Mucosa of rectum (tissue), 2 donors: Measurements from ENCODE around the gene ITPKB.

Experiments used
- H3K27ac ChIP-seq, 2 donors: one replicate each; pipeline ENCODE4 v1.7.0; 2013; ENCODE audit warnings: inconsistent platforms in 2 of 2, low read depth in 2 of 2, low read length in 2 of 2
- H3K27me3 ChIP-seq, 2 donors: one replicate each; pipeline ENCODE4 v1.7.0; 2013; ENCODE audit warnings: low read length in 2 of 2; ENCODE audit not compliant: control insufficient read depth in 2 of 2, insufficient read depth in 2 of 2
- H3K36me3 ChIP-seq, 2 donors: one replicate each; pipeline ENCODE4 v1.7.0; 2013; ENCODE audit warnings: low read length in 2 of 2; ENCODE audit not compliant: control insufficient read depth in 2 of 2, insufficient read depth in 2 of 2
- H3K4me1 ChIP-seq, 2 donors: one replicate each; pipeline ENCODE4 v1.7.0; 2013; ENCODE audit warnings: low read length in 2 of 2, mild to moderate bottlenecking in 1 of 2; ENCODE audit not compliant: control insufficient read depth in 2 of 2, insufficient read depth in 2 of 2
- H3K4me3 ChIP-seq, 2 donors: one replicate each; pipeline ENCODE4 v1.7.0; 2013; ENCODE audit warnings: low read length in 2 of 2
- H3K9ac ChIP-seq, 2 donors: one replicate each; pipeline ENCODE4 v1.7.0; 2013; ENCODE audit warnings: low read length in 2 of 2, low read depth in 1 of 2, mild to moderate bottlenecking in 1 of 2
- H3K9me3 ChIP-seq, 2 donors: one replicate each; pipeline ENCODE4 v1.7.0; 2013; ENCODE audit warnings: low read length in 2 of 2; ENCODE audit not compliant: control insufficient read depth in 2 of 2
- donor health status: healthy.
- donor health status: Normal muscosa, but diverticular disease.

Gene ITPKB

GRCh38 chr1:226732856-226733291 is 6.2 kb downstream of the ITPKB start:
- Histone ChIP-seq H3K9me3 (no peaks in the 10 kb centered on the region), H3K36me3 (peaks cover 7 to 10% of the 10 kb centered on the region in 2 donors), H3K27me3 (no peaks in the 10 kb centered on the region), H3K27ac (no peak overlapping the region), H3K4me3 (peak overlapping the region in 1 of 2 donors; percentile 92), H3K4me1 (peaks cover 6% of the 10 kb centered on the region in 2 donors), H3K9ac (no peak overlapping the region)

- H3K4me3 ChIP-seq, result peak overlapping the region in 1 of 2 donors; percentile 8
- H3K27ac ChIP-seq, result peak overlapping the region in 1 of 2 donors; percentile 18
- H3K36me3 ChIP-seq, result peaks cover 7 to 10% of the 10 kb centered on the region in 2 donors
- H3K9me3 ChIP-seq, result no peaks in the 10 kb centered on the region
- H3K4me1 ChIP-seq, result peaks cover 0 to 3% of the 10 kb centered on the region in 2 donors
- no peaks in the 10 kb centered on the region for H3K27me3 ChIP-seq
- no peak overlapping the region for H3K9ac ChIP-seq
Observed at GRCh38 chr1:226731257-226731893, 7.7 kb downstream of the ITPKB start.

DNA sequence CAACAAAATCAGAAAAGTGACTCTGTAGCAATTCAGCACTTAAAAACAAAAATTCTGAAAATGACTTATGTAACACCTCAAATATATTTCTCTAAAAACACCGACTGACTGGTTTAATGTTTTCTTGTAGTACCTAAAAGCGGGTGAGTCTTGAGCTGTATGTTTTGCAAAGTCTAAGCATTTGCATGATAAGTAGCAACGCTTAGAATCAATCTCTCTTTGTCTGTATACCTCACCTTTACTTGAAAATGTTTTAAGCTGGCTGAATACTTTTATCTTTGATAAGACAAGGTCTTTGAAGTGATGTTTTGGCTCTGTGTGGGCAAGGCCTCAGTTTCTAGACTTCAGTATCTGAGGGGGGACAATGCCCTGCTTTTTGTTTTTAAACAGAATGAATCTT is 8.2 kb downstream of the ITPKB start:
- no peak overlapping the region for H3K27ac ChIP-seq
- peak overlapping the region in 1 of 2 donors; percentile 8 for H3K4me3 ChIP-seq
- no peaks in the 10 kb centered on the region for H3K27me3 ChIP-seq
- H3K9me3 ChIP-seq, result no peaks in the 10 kb centered on the region
- H3K9ac ChIP-seq, result no peak overlapping the region
- H3K36me3 ChIP-seq, result peaks cover 7 to 10% of the 10 kb centered on the region in 2 donors
- H3K4me1 ChIP-seq, result peaks cover 0 to 3% of the 10 kb centered on the region in 2 donors

DNA sequence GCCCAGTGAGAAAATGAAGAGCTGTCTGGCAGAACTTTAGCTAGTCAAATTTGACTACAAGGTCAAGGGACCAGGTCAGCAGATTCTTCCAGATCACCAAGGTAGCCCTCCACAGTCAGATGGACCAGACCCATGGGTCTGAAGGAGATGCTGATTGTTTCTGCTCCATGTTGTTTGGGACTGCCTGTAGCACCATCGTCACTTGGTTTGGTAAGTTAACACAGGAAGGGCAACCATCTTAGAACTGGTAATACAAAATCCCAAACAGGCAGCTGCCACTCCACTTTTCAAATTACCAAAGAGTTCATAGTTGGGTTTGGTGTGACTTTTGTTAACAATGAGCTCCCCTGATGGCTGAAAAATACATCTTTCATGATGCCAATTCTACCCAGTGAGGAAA is 9.0 kb downstream of the ITPKB start:
- Histone ChIP-seq H3K27ac (no peak overlapping the region), H3K9ac (no peak overlapping the region), H3K36me3 (peaks cover 7 to 8% of the 10 kb centered on the region in 2 donors), H3K4me3 (no peak overlapping the region), H3K27me3 (no peaks in the 10 kb centered on the region), H3K4me1 (peaks cover 0 to 3% of the 10 kb centered on the region in 2 donors), H3K9me3 (no peaks in the 10 kb centered on the region)

DNA sequence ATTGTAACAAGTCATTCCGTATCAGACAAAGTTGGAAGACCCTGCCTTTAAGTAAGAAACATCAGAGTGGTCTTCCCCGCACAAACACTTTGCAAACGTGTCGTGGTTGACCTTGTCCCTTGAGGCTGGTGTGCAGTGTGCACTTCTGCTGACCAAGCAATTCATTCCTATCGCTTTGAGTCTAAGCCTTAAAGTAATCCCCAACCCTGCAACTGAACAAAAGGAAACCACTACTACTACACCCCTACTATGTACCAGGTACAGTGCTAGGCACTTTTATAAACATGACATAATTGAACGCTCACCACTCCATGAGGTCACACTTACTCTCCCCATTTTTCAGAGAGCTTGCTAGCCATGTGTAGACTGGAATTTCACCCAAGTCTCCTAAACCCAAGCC is 10.6 kb downstream of the ITPKB start:
- H3K9me3 ChIP-seq, result no peaks in the 10 kb centered on the region
- peaks cover 0 to 8% of the 10 kb centered on the region in 2 donors for H3K4me1 ChIP-seq
- no peak overlapping the region for H3K9ac ChIP-seq
- H3K27ac ChIP-seq, result no peak overlapping the region
- no peaks in the 10 kb centered on the region for H3K27me3 ChIP-seq
- H3K4me3 ChIP-seq, result no peak overlapping the region
- H3K36me3 ChIP-seq, result peaks cover 5 to 9% of the 10 kb centered on the region in 2 donors

GRCh38 chr1:226725897-226726267 is 13.2 kb downstream of the ITPKB start:
- H3K4me1 ChIP-seq, result peaks cover 8% of the 10 kb centered on the region in 2 donors

DNA sequence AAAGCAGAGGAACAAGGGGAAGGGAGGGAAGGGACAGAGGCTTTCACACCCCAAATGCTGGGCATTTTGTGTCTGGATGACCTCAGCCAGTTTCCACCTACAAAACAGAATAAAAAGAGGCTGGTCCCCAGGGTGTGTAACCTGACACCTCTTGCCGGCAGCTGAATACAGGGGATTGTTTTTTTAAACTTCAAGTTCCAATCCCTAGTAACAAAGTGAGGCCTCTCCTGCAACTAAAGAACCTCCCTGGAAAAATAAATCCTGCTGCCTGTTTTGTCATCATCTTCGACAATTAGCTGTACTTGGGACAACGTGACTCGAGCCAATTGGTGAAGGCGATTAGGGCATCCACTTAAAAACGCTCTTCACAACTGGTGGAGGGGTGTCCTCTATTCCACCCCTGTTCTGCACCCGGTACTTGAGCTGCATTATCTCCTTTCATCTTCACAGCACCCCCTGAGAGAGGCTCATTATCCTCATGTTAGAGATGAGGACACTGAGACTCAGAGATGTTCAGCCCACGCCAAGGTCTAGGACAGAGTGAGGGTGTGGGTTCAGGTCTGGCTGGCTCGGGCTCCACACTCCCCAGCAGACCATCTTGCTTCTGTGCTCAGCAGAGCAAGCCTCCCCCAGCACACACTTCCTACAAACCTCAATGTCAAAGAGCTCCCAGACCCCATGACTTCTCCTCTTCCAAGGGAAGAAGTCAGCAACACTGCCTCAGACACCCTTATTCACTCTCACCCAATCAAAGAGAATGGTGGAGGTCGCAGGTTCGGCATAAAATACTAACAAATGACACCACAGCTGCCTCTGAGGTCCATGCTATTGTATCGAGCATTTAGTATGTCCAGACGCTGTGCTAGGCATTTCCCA is 15.2 kb downstream of the ITPKB start:
- Histone ChIP-seq H3K9ac (no peak overlapping the region), H3K4me1 (peaks cover 8 to 12% of the 10 kb centered on the region in 2 donors), H3K27ac (peak overlapping the region in 1 of 2 donors; percentile 27)

More at GRCh38 chr1:226725897-226726267, 13.2 kb downstream of the ITPKB start:
- Histone ChIP-seq H3K9ac (no peak overlapping the region), H3K27ac (no peak overlapping the region), H3K36me3 (peaks cover 2% of the 10 kb centered on the region in 2 donors), H3K27me3 (no peaks in the 10 kb centered on the region), H3K9me3 (no peaks in the 10 kb centered on the region), H3K4me3 (no peak overlapping the region)

GRCh38 chr1:226722901-226723656 is 16.0 kb downstream of the ITPKB start:
- no peaks in the 10 kb centered on the region for H3K27me3 ChIP-seq
- peaks cover 0 to 4% of the 10 kb centered on the region in 2 donors for H3K36me3 ChIP-seq
- H3K4me3 ChIP-seq, result no peak overlapping the region
- H3K9ac ChIP-seq, result no peak overlapping the region
- peaks cover 8 to 12% of the 10 kb centered on the region in 2 donors for H3K4me1 ChIP-seq
- H3K9me3 ChIP-seq, result no peaks in the 10 kb centered on the region
- no peak overlapping the region for H3K27ac ChIP-seq

More for the DNA sequence above, 15.2 kb downstream of the ITPKB start:
- Histone ChIP-seq H3K27me3 (no peaks in the 10 kb centered on the region), H3K36me3 (peaks cover 2 to 4% of the 10 kb centered on the region in 2 donors), H3K4me3 (peak overlapping the region in 1 of 2 donors; percentile 6), H3K9me3 (no peaks in the 10 kb centered on the region)

DNA sequence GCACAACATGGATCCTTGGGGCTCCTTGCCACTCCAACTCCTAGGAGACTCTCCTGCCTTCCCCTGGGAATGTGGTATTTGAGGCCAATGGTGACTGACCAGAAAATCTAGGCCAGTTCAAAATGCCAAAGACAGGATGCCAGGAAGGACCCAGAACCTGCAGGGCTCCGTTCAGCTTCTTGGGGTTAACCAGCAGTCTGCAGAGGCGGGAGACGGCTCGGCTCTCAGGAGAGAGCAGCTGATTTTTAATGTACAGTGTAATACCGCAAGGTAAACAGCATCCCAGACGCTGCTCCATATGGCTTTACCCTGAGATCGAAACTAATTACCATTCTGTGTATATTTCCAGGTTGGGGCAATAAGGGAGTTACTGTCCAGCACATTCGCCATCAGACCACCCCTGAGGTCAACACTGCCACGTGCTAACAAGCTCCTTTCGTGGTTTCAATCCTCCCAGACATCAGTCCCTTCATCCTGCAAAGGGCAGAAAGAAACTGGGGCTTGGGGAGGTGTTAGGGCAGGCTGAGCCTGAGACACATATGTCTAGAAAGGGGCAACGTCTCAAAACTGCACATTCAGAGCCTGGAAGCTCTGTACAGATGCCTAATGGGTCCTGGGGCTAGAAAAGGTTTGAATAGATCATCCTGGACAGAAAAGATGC is 16.7 kb downstream of the ITPKB start:
- Histone ChIP-seq H3K9ac (no peak overlapping the region), H3K4me3 (no peak overlapping the region), H3K27me3 (no peaks in the 10 kb centered on the region), H3K4me1 (peaks cover 8 to 12% of the 10 kb centered on the region in 2 donors), H3K36me3 (peaks cover 0 to 4% of the 10 kb centered on the region in 2 donors), H3K9me3 (no peaks in the 10 kb centered on the region), H3K27ac (no peak overlapping the region)
